ENCODE measurements around the gene PAIP2. TPM values are rescaled to one million over a fixed set of nuclear protein-coding genes. Genes with fewer than 3 reads are reported as not detected.

The PAIP2 gene
- total RNA-seq, 2 experiments from 2014 or later = 68.8 to 74.3 TPM

Other genes starting within 250 kb of the PAIP2 start
- 10 to 100 TPM; 21.4 to 29.6 TPM for gene SIL1, start 143.5 kb upstream of the PAIP2 start, total RNA-seq
- gene MATR3, start 48.1 kb upstream of the PAIP2 start, total RNA-seq = 100 to 1,000 TPM; 137 to 164 TPM
- under 1 TPM in 1 of 2 experiments, not detected in 1; 0.62 TPM for gene SLC23A1, start 41.4 kb downstream of the PAIP2 start, total RNA-seq
- 1 to 10 TPM; 2.0 to 2.8 TPM for gene MZB1, start 48.1 kb downstream of the PAIP2 start, total RNA-seq
- gene PROB1, start 53.2 kb downstream of the PAIP2 start, total RNA-seq = 1 to 10 TPM; 1.1 to 1.2 TPM
- 1 to 10 TPM; 6.0 to 7.4 TPM for gene SPATA24, start 62.2 kb downstream of the PAIP2 start, total RNA-seq
- 10 to 100 TPM; 18.1 to 18.8 TPM for gene DNAJC18, start 97.7 kb downstream of the PAIP2 start, total RNA-seq
- gene ECSCR, start 120.9 kb downstream of the PAIP2 start, total RNA-seq = under 1 TPM; 0.74 to 0.81 TPM
- gene SMIM33, start 129.2 kb downstream of the PAIP2 start, total RNA-seq = under 1 TPM; 0.14 to 0.37 TPM
- gene STING1, start 140.9 kb downstream of the PAIP2 start, total RNA-seq = 100 to 1,000 TPM; 136 to 140 TPM
- gene UBE2D2, start 219.5 kb downstream of the PAIP2 start, total RNA-seq = 100 to 1,000 TPM; 221 to 243 TPM

Data from activated naive CD4-positive, alpha-beta T cell treated with anti-CD3 and anti-CD28 coated beads for 36 hours (primary cell).